ENCODE data around the gene PCDHB9.
A peak's percentile ranks its signal among the peaks of the same experiment; 100 is the strongest.
"Not testable (repeated sequence)": the region's sequence is repeated elsewhere in the genome, so short reads cannot be mapped to it uniquely, and the experiment has no call there.

Gene PCDHB9

DNA sequence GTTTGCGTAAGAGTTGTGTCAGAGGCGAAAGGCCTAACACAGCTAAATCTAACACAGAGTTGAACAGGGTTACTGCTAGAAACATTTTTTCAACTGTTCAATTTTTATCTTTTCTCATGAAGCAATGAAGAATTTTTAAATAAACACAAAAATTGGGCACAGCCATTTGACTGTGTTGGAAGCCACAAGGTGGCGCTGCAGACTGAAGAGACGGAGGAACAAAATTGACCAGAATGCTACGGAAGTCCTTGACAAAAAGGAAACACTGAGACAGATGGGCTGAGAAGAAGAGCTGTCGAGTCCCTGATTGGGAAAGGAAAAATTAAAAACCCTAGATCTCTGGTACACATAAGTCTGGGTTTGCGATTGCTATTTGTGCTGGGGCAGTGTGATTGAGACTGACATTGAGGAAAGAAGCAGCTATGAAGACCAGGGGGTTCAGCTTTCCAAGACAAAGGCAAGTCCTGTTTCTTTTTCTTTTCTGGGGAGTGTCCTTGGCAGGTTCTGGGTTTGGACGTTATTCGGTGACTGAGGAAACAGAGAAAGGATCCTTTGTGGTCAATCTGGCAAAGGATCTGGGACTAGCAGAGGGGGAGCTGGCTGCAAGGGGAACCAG is at the start of gene PCDHB9:
PCDHB9 (plus strand) TSS at position 265 of the 616 bp plus-strand sequence; CDS start at position 423, 158 bp downstream.
- no peak within 1 kb of the TSS for H3K27ac Mint-ChIP-seq
- H3K27me3 Mint-ChIP-seq = peaks cover 22% of the 10 kb centered on the region
- peaks cover 6% of the 10 kb centered on the region for H3K36me3 Mint-ChIP-seq
- DNase-seq = peak; percentile 39
- H3K9me3 Mint-ChIP-seq = peaks cover 26% of the 10 kb centered on the region
- H3K4me1 Mint-ChIP-seq = no peaks in the 10 kb centered on the region
- no peak within 1 kb of the TSS for H3K4me3 Mint-ChIP-seq
- CTCF ChIA-PET = interaction anchor here (0.7 to 2.2 kb wide), 4 partner anchors 10 to 635 kb away, joined by 3 to 6 read pairs (median 3); partner anchors contain the start of genes PCDHB15 and PCDHB8

DNA sequence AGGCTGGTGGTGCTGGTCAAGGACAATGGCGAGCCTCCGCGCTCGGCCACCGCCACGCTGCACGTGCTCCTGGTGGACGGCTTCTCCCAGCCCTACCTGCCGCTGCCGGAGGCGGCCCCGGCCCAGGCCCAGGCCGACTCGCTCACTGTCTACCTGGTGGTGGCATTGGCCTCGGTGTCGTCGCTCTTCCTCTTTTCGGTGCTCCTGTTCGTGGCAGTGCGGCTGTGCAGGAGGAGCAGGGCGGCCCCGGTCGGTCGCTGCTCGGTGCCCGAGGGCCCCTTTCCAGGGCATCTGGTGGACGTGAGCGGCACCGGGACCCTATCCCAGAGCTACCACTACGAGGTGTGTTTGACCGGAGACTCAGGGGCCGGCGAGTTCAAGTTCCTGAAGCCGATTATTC is 49.6 kb upstream of the PCDHB9 start:
- H3K27me3 Mint-ChIP-seq, CTCF ChIA-PET, H3K4me1 Mint-ChIP-seq, H3K4me3 Mint-ChIP-seq, H3K27ac Mint-ChIP-seq, H3K36me3 Mint-ChIP-seq, DNase-seq: not testable (repeated sequence)
- peaks cover 23% of the 10 kb centered on the region for H3K9me3 Mint-ChIP-seq

DNA sequence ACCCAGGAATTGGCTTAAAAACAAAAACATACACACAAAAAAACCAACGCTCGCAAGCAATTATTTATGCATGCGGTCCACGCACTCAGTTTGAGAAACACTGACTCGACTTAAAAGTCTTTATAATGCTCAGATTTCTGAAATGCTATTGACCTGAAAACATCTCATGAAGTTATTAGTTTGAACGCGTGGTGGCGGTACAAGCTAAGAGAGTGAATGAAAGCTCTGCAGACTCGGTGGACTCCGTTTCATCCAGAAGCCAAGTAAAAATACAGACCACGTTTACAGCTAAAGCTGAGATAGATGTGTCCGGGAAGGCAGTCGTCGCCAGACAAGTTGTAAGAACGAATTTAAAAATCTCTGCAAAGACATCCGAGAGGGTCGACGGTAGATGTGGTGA is 37.1 kb upstream of the PCDHB9 start, which contains the start of gene PCDHB6:
PCDHB6 (plus strand) TSS at position 246 of the 400 bp plus-strand sequence. CDS start 201 bp downstream, outside the sequence.
- H3K36me3 Mint-ChIP-seq = peaks cover 5% of the 10 kb centered on the region
- peaks cover 15% of the 10 kb centered on the region for H3K9me3 Mint-ChIP-seq
- no peak for DNase-seq
- H3K27me3 Mint-ChIP-seq = peaks cover 24% of the 10 kb centered on the region
- no peak within 1 kb of the TSS for H3K27ac Mint-ChIP-seq
- CTCF ChIA-PET = no interaction called here
- H3K4me3 Mint-ChIP-seq = no peak within 1 kb of the TSS
- no peaks in the 10 kb centered on the region for H3K4me1 Mint-ChIP-seq

DNA sequence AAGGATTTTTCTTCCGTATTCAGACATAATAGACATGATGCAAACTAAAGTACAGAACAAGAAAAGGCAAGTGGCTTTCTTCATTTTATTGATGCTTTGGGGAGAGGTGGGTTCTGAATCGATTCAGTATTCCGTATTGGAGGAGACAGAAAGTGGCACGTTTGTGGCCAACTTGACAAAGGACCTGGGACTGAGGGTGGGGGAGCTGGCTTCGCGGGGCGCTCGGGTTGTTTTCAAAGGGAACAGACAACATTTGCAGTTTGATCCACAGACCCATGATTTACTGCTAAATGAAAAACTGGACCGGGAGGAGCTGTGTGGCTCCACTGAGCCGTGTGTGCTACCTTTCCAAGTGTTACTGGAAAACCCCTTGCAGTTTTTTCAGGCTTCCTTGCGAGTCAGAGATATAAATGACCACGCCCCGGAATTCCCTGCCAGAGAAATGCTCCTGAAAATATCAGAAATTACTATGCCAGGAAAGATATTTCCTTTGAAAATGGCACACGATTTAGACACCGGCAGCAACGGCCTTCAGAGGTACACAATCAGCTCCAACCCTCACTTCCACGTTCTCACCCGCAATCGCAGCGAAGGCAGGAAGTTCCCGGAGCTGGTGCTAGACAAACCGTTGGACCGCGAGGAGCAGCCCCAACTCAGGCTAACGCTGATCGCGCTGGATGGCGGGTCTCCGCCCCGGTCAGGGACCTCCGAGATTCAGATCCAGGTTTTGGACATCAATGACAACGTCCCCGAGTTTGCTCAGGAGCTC is 36.6 kb upstream of the PCDHB9 start:
- H3K4me3 Mint-ChIP-seq = no peak overlapping the region
- no peak overlapping the region for H3K27ac Mint-ChIP-seq
- DNase-seq = no peak
- H3K4me1 Mint-ChIP-seq = no peaks in the 10 kb centered on the region
- H3K9me3 Mint-ChIP-seq = peaks cover 15% of the 10 kb centered on the region
- peaks cover 24% of the 10 kb centered on the region for H3K27me3 Mint-ChIP-seq
- H3K36me3 Mint-ChIP-seq = peaks cover 5% of the 10 kb centered on the region
- CTCF ChIA-PET = no interaction called here

DNA sequence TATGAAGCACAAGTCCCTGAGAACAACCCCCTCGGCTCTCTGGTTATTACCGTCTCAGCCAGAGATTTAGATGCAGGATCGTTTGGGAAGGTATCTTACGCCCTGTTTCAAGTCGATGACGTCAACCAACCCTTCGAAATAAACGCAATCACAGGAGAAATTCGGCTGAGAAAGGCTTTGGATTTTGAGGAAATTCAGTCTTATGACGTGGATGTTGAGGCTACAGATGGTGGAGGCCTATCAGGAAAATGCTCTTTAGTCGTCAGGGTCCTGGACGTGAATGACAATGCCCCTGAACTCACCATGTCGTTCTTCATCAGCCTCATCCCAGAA is 36.0 kb upstream of the PCDHB9 start:
- H3K27me3 Mint-ChIP-seq = peaks cover 24% of the 10 kb centered on the region
- CTCF ChIA-PET = no interaction called here
- no peak overlapping the region for H3K4me3 Mint-ChIP-seq

DNA sequence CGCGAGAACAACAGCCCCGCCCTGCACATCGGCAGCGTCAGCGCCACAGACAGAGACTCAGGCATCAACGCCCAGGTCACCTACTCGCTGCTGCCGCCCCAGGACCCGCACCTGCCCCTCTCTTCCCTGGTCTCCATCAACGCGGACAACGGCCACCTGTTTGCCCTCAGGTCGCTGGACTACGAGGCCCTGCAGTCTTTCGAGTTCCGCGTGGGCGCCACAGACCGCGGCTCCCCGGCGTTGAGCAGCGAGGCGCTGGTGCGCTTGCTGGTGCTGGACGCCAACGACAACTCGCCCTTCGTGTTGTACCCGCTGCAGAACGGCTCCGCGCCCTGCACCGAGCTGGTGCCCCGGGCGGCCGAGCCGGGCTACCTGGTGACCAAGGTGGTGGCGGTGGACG is 35.3 kb upstream of the PCDHB9 start:
- H3K27me3 Mint-ChIP-seq = peaks cover 24% of the 10 kb centered on the region
- DNase-seq, H3K4me3 Mint-ChIP-seq, H3K36me3 Mint-ChIP-seq, H3K27ac Mint-ChIP-seq, CTCF ChIA-PET, H3K4me1 Mint-ChIP-seq: not testable (repeated sequence)
- H3K9me3 Mint-ChIP-seq = peaks cover 18% of the 10 kb centered on the region

More for the DNA sequence above, 36.0 kb upstream of the PCDHB9 start:
- Mint-ChIP-seq H3K4me1 (no peaks in the 10 kb centered on the region), H3K27ac (no peak overlapping the region), H3K9me3 (peaks cover 16% of the 10 kb centered on the region), H3K36me3 (peaks cover 5% of the 10 kb centered on the region)
- DNase-seq = no peak

DNA sequence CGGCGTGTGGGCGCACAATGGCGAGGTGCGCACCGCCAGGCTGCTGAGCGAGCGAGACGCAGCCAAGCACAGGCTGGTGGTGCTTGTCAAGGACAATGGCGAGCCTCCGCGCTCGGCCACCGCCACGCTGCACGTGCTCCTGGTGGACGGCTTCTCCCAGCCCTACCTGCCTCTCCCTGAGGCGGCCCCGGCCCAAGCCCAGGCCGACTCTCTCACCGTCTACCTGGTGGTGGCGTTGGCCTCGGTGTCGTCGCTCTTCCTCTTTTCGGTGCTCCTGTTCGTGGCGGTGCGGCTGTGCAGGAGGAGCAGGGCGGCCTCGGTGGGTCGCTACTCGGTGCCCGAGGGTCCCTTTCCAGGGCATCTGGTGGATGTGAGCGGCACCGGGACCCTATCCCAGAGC is 34.9 kb upstream of the PCDHB9 start:
- H3K27me3 Mint-ChIP-seq = peaks cover 25% of the 10 kb centered on the region
- H3K27ac Mint-ChIP-seq = peak overlapping the region; percentile 37

DNA sequence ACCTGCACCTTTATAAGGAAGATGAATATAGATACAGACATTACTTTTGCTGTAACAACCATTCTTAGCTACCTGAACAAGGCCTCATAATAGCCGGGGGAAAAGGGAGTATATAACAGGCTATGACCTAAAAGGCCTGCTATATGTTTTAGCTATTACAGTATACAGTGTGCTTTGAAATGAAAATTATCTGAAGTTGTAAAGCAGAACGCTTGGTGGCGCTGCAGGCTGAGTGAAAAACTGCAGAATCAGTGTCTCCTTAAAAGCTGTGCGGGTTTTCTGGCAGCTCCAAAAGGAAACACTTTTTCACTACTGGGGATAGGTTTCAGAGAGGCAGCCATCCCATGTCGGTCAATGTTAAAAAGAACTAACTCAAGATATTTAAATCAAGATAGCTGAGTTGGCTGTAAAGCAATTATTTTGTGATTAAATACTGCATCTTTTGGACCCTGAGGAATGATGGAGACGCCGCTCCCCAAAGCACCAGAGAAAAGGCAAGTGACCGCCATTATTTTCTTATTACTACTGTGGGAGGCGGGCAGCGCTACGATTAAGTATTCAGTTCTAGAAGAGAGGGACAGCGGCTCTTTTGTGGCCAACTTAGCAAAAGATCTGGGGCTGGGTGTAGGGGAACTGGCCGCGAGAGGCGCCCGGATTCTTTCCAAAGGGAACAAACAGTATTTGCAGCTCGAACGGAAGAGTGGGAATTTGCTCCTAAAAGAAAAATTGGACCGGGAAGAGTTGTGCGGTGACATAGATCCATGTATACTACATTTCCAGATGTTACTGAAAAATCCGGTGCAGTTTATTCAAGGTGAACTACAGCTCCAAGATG is 31.2 kb upstream of the PCDHB9 start:
- CTCF ChIA-PET = interaction anchor here (1.1 to 1.5 kb wide), 2 partner anchors 31 to 71 kb away, joined by 3 read pairs; partner anchors contain the start of gene PCDHB9
- Mint-ChIP-seq H3K9me3 (peaks cover 22% of the 10 kb centered on the region), H3K36me3 (peaks cover 5% of the 10 kb centered on the region), H3K4me1 (no peaks in the 10 kb centered on the region), H3K27ac (no peak overlapping the region), H3K27me3 (peaks cover 21% of the 10 kb centered on the region), H3K4me3 (no peak overlapping the region)
- no peak for DNase-seq

More for the DNA sequence above, 34.9 kb upstream of the PCDHB9 start:
- H3K36me3 Mint-ChIP-seq, H3K4me3 Mint-ChIP-seq, H3K4me1 Mint-ChIP-seq, CTCF ChIA-PET, DNase-seq: not testable (repeated sequence)
- H3K9me3 Mint-ChIP-seq = peaks cover 21% of the 10 kb centered on the region

DNA sequence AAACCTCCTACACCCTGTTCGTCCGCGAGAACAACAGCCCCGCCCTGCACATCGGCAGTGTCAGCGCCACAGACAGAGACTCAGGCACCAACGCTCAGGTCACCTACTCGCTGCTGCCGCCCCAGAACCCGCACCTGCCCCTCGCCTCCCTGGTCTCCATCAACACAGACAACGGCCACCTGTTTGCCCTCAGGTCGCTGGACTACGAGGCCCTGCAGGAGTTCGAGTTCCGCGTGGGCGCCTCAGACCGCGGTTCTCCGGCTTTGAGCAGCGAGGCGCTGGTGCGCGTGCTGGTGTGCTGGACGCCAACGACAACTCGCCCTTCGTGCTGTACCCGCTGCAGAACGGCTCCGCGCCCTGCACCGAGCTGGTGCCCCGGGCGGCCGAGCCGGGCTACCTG is 29.6 kb upstream of the PCDHB9 start:
- H3K4me1 Mint-ChIP-seq, DNase-seq, H3K27me3 Mint-ChIP-seq, CTCF ChIA-PET, H3K36me3 Mint-ChIP-seq, H3K4me3 Mint-ChIP-seq, H3K27ac Mint-ChIP-seq: not testable (repeated sequence)
- H3K9me3 Mint-ChIP-seq = peaks cover 17% of the 10 kb centered on the region

DNA sequence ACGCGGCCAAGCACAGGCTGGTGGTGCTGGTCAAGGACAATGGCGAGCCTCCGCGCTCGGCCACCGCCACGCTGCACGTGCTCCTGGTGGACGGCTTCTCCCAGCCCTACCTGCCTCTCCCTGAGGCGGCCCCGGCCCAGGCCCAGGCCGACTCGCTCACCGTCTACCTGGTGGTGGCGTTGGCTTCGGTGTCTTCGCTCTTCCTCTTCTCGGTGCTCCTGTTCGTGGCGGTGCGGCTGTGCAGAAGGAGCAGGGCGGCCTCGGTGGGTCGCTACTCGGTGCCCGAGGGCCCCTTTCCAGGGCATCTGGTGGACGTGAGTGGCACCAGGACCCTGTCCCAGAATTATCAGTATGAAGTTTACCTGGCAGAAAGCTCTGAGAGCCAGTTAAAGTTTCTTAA is 29.1 kb upstream of the PCDHB9 start:
- H3K4me1 Mint-ChIP-seq, H3K27me3 Mint-ChIP-seq, DNase-seq, CTCF ChIA-PET, H3K36me3 Mint-ChIP-seq, H3K4me3 Mint-ChIP-seq, H3K27ac Mint-ChIP-seq: not testable (repeated sequence)
- H3K9me3 Mint-ChIP-seq = peaks cover 17% of the 10 kb centered on the region

DNA sequence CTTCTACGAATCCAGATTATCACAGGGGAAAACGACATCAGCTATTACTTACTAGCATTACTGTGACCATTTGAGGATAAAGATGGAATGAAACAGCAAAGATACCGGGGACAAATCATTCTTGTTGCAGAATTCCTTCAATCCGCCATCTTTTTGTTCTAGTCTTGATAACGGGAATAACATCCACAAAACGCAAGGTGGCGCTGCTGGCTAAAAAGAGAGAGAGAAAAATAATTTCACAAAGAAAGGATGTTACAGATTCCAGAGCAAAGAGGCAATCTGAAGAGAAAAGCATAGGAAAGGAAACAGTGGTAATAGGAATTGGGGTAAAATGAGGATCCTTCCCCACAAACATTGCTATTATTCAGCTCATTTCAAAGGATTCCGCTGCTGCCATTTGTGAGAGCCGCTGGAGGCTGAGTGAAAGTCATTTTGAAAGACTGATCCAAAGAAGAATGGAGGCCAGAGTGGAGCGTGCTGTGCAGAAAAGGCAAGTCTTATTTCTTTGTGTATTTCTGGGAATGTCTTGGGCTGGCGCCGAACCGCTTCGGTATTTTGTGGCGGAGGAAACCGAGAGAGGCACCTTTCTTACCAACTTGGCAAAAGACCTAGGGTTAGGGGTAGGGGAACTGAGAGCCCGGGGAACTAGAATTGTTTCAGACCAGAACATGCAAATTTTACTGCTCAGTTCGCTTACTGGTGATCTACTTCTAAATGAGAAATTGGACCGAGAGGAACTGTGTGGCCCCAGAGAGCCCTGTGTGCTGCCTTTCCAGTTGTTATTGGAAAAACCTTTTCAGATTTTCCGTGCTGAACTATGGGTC is 14.4 kb upstream of the PCDHB9 start, which contains the start of gene PCDHB7:
PCDHB7 (plus strand) TSS at position 264 of the 824 bp plus-strand sequence; CDS start at position 456, 192 bp downstream.
- CTCF ChIA-PET = no interaction called here
- Mint-ChIP-seq H3K27me3 (peaks cover 13% of the 10 kb centered on the region), H3K4me3 (no peak within 1 kb of the TSS), H3K4me1 (no peaks in the 10 kb centered on the region), H3K9me3 (peaks cover 13% of the 10 kb centered on the region), H3K36me3 (no peaks in the 10 kb centered on the region), H3K27ac (no peak within 1 kb of the TSS)
- peak; percentile 38 for DNase-seq

DNA sequence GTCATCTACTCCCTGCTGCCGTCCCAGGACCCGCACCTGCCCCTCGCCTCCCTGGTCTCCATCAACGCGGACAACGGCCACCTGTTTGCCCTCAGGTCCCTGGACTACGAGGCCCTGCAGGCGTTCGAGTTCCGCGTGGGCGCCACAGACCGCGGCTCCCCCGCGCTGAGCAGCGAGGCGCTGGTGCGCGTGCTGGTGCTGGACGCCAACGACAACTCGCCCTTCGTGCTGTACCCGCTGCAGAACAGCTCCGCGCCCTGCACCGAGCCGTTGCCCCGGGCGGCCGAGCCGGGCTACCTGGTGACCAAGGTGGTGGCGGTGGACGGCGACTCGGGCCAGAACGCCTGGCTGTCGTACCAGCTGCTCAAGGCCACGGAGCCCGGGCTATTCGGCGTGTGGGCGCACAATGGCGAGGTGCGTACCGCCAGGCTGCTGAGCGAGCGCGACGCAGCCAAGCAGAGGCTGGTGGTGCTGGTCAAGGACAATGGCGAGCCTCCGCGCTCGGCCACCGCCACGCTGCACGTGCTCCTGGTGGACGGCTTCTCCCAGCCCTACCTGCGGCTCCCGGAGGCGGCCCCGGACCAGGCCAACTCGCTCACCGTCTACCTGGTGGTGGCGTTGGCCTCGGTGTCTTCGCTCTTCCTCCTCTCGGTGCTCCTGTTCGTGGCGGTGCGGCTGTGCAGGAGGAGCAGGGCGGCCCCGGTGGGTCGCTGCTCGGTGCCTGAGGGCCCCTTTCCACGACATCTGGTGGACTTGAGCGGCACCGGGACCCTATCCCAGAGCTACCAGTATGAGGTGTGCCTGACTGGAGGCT is 12.5 kb upstream of the PCDHB9 start:
- DNase-seq, H3K4me1 Mint-ChIP-seq, H3K27ac Mint-ChIP-seq, H3K36me3 Mint-ChIP-seq, CTCF ChIA-PET, H3K4me3 Mint-ChIP-seq: not testable (repeated sequence)
- Mint-ChIP-seq H3K9me3 (peaks cover 11% of the 10 kb centered on the region), H3K27me3 (peaks cover 13% of the 10 kb centered on the region)

DNA sequence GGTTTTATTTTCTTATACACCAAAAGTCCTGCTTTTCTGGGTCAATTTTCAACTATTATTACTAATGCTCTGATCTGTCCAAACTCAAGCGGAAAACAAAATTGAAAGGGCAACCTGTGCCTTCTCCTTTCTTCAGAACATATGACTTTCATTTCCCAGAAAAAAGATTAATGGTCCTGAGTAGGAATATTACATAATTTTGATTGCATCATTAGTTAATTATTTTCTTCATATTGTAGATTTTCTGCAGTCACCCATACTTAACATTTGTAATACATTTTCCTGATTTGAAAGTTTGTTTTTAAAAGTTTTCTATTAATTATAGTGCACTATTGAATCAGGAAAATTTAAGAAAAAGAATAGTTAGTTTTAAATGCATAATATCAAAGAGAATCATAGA is 11.0 kb upstream of the PCDHB9 start:
- Mint-ChIP-seq H3K27ac (no peak overlapping the region), H3K36me3 (no peaks in the 10 kb centered on the region), H3K9me3 (peaks cover 15% of the 10 kb centered on the region), H3K27me3 (peaks cover 13% of the 10 kb centered on the region), H3K4me1 (no peaks in the 10 kb centered on the region), H3K4me3 (no peak overlapping the region)
- no peak for DNase-seq
- CTCF ChIA-PET = no interaction called here

Measured in activated naive CD4-positive, alpha-beta T cell treated with anti-CD3 and anti-CD28 coated beads, Interleukin-2, amount 10 ng/mL, durations not matched to agents 7 days and 5 days (primary cell).